LHCN-M2 (cell line): ENCODE data around the gene VAMP3. TPM values are rescaled to one million over a fixed set of nuclear protein-coding genes. Genes with fewer than 3 reads are reported as not detected.
"Not testable (repeated sequence)": the region's sequence is repeated elsewhere in the genome, so short reads cannot be mapped to it uniquely, and the experiment has no call there.

ENCODE experiments used
- DNase-seq: peaks from one replicate; pipeline ENCODE4 v3.0.0-alpha.2; 2012; ENCODE audit warnings: low read depth
- total RNA-seq: library from RNA; depleted of rRNA; stranded (reverse); fragments of >200 nt; gene quantifications from 2 replicates; pipeline ENCODE4 v1.2.3, GENCODE V29; 2014

Gene VAMP3
- total RNA-seq, 1 experiment from 2014 or later: 161 TPM

- DNase-seq: no peak
These were observed 3.9 kb upstream of the VAMP3 start for GRCh38 chr1:7767176-7767575.

- no peak for DNase-seq
These were observed 2.5 kb upstream of the VAMP3 start for GRCh38 chr1:7768583-7768982.

GRCh38 chr1:7769673-7770412 is 1.3 kb upstream of the VAMP3 start:
- DNase-seq: no peak

- DNase-seq: no peak
These were observed 463 bp upstream of the VAMP3 start for GRCh38 chr1:7770669-7770996.

GRCh38 chr1:7771823-7772299 is 765 bp downstream of the VAMP3 start:
- DNase-seq: peak; percentile 6

GRCh38 chr1:7777591-7777990 is 6.5 kb downstream of the VAMP3 start:
- DNase-seq: no peak

GRCh38 chr1:7778133-7778628 is 7.1 kb downstream of the VAMP3 start:
- no peak for DNase-seq

- no peak for DNase-seq
These were observed 9.9 kb downstream of the VAMP3 start for GRCh38 chr1:7780976-7781375.

- no peak for DNase-seq
These were observed 10.4 kb downstream of the VAMP3 start for GRCh38 chr1:7781501-7781900.

- DNase-seq: no peak
These were observed 10.9 kb downstream of the VAMP3 start for GRCh38 chr1:7781923-7782495.

- peak; percentile 54 for DNase-seq
These were observed 12.1 kb downstream of the VAMP3 start for GRCh38 chr1:7783178-7783711.

GRCh38 chr1:7783826-7784491 is 12.9 kb downstream of the VAMP3 start, which contains the start of gene PER3:
Gene PER3, plus strand, starts transcription at chr1:7784291. Its CDS starts 587 bp downstream, at chr1:7784878.
- peak; percentile 95 for DNase-seq

- DNase-seq: no peak
These were observed 13.5 kb downstream of the VAMP3 start for GRCh38 chr1:7784492-7785071.

GRCh38 chr1:7785108-7785507 is 14.0 kb downstream of the VAMP3 start:
- no peak for DNase-seq

- DNase-seq: no peak
These were observed 15.7 kb downstream of the VAMP3 start for GRCh38 chr1:7786795-7787194.

- DNase-seq: no peak
These were observed 18.7 kb downstream of the VAMP3 start for GRCh38 chr1:7789828-7790227.

GRCh38 chr1:7791027-7791426 is 19.9 kb downstream of the VAMP3 start:
- DNase-seq: not testable (repeated sequence)

GRCh38 chr1:7795406-7795805 is 24.3 kb downstream of the VAMP3 start:
- DNase-seq: no peak

GRCh38 chr1:7805460-7805859 is 34.4 kb downstream of the VAMP3 start:
- no peak for DNase-seq

- DNase-seq: peak; percentile 43
These were observed 37.3 kb downstream of the VAMP3 start for GRCh38 chr1:7808253-7808844.

GRCh38 chr1:7809742-7810141 is 38.6 kb downstream of the VAMP3 start:
- no peak for DNase-seq

GRCh38 chr1:7810395-7810794 is 39.3 kb downstream of the VAMP3 start:
- peak; percentile 89 for DNase-seq
